Gastrocnemius medialis (tissue), 4 donors: ENCODE measurements around the gene TEKT5.

Experiments used
- CTCF ChIP-seq, 5 experiments: fragments of 450-650 bp in 3 of 5; fragments of 200-600 bp in 2 of 5; sonication (generic) in 2 of 5; IDR thresholded peaks in 4 of 5; conservative IDR thresholded peaks in 1 of 5; 1 replicate in 4 of 5; 2 replicates in 1 of 5; pipeline ENCODE4 v1.5.1; 2016 to 2019; ENCODE audit warnings: antibody characterized with exemption in 5 of 5, mild to moderate bottlenecking in 3 of 5, moderate library complexity in 3 of 5
- POLR2A ChIP-seq, 2 donors: fragments of 450-650 bp; IDR thresholded peaks; one replicate each; pipeline ENCODE4 v1.6.1; 2017; ENCODE audit warnings: antibody characterized with exemption in 2 of 2, mild to moderate bottlenecking in 2 of 2, moderate library complexity in 2 of 2

- TF ChIP-seq CTCF (IDR thresholded peaks at IDR 0.05 in 4 of 5, conservative IDR thresholded peaks at IDR 0.05 in 1 of 5) = no peak
- no peak for TF ChIP-seq POLR2A (IDR thresholded peaks at IDR 0.05)
Observed at GRCh38 chr16:10623059-10623458, 71.7 kb downstream of the TEKT5 start.
